Measurements from ENCODE around the gene KNSTRN. TPM values are rescaled to one million over a fixed set of nuclear protein-coding genes. Genes with fewer than 3 reads are reported as not detected.

Gene KNSTRN
- total and polyA plus RNA-seq, 2 of the 13 experiments (the other 11 are each of a cell fraction or from before 2014, with no cell fraction given) = 20.3 to 62.3 TPM

GRCh38 chr15:40366457-40367370 lies 15.8 kb upstream of the KNSTRN start:
- no peak overlapping the region for H3K27ac ChIP-seq (ENCODE audit: extremely low read length, insufficient read depth, low read length)
- ChIA-PET CTCF (ENCODE audit: low intra/inter-chr PET ratio, low total read pairs) (interaction anchor here (1.7 to 2.1 kb wide), 2 partner anchors 22 to 46 kb away, joined by 5 to 8 read pairs; no protein-coding TSS in a partner anchor), POLR2A (interaction anchor here (4.4 kb wide), 1 partner anchor 38 kb away, joined by 16 read pairs; the partner anchor contains the start of gene IVD)
- H3K27me3 ChIP-seq (ENCODE audit: control insufficient read depth in 1 of 2, insufficient read depth in 2 of 2, low read length in 2 of 2) = peaks cover 14 to 85% of the 10 kb centered on the region in 2 experiments
- in situ Hi-C loops (cut with HindIII; ENCODE audit: extremely low pct_ligation_motif_present, low pct_unique_long_range_greater_than_20kb) = no loop called here
- TF ChIP-seq HNRNPL (IDR thresholded peaks at IDR 0.05; ENCODE audit: low read depth, low read length) (0 out of 2 replicates have a peak, but pooled peaks have one; percentile 53), FOXP4 (CRISPR knock-in tag; IDR thresholded peaks at IDR 0.05) (no peak)
- BruUV-seq (replicated peaks) = no TSS peak
- no peaks in the 10 kb centered on the region for H3K36me3 ChIP-seq (replicated peaks in 1 of 2; ENCODE audit: control insufficient read depth in 1 of 2, insufficient read depth in 2 of 2, low read length in 2 of 2)
- FAIRE-seq (no peak), ATAC-seq (no peak), DNase-seq (ENCODE audit: low spot score) (no peak)
- no peaks in the 10 kb centered on the region for H3K4me1 ChIP-seq (ENCODE audit: insufficient read depth, low read length)
- H3K9me3 ChIP-seq (ENCODE audit: low read length) = no peaks in the 10 kb centered on the region
- no peak overlapping the region for H3K4me2 ChIP-seq (ENCODE audit: low read depth, low read length)
- intact Hi-C loops (cut with micrococcal nuclease; ENCODE audit: unreplicated experiment) = no loop called here
- no peak overlapping the region for H2AFZ ChIP-seq (ENCODE audit: low read length)
- no peaks in the 10 kb centered on the region for H3K79me2 ChIP-seq (ENCODE audit: insufficient read depth, low read length)
- no peak overlapping the region for H3K4me3 ChIP-seq (replicated peaks in 1 of 3; ENCODE audit: insufficient read depth in 1 of 3, low read depth in 2 of 3, low read length in 3 of 3)
- no peaks in the 10 kb centered on the region for H4K20me1 ChIP-seq (ENCODE audit: insufficient read depth, low read length)
- WGBS (ENCODE audit: low lambda C conversion rate) = 45% methylated on average over 7 of the region's 14 CpGs
- H3K9ac ChIP-seq (ENCODE audit: insufficient read depth, low read depth, low read length) = no peak overlapping the region

- ChIA-PET CTCF (ENCODE audit: low intra/inter-chr PET ratio, low total read pairs) (interaction anchor here (1.7 to 3.0 kb wide), 3 partner anchors 23 to 54 kb away, joined by 5 to 32 read pairs (median 8); no protein-coding TSS in a partner anchor), POLR2A (interaction anchor here (4.4 kb wide), 1 partner anchor 38 kb away, joined by 16 read pairs; the partner anchor contains the start of gene IVD)
- peak overlapping the region; percentile 57 for H3K4me2 ChIP-seq (ENCODE audit: low read depth, low read length)
- no peaks in the 10 kb centered on the region for H3K36me3 ChIP-seq (replicated peaks in 1 of 2; ENCODE audit: control insufficient read depth in 1 of 2, insufficient read depth in 2 of 2, low read length in 2 of 2)
- no peak overlapping the region for H3K27ac ChIP-seq (ENCODE audit: extremely low read length, insufficient read depth, low read length)
- BruUV-seq (replicated peaks) = no TSS peak
- H3K79me2 ChIP-seq (ENCODE audit: insufficient read depth, low read length) = no peaks in the 10 kb centered on the region
- ATAC-seq (no peak), DNase-seq (ENCODE audit: low spot score) (no peak), FAIRE-seq (no peak)
- intact Hi-C loops (cut with micrococcal nuclease; ENCODE audit: unreplicated experiment) (no loop called here), in situ Hi-C loops (cut with HindIII; ENCODE audit: extremely low pct_ligation_motif_present, low pct_unique_long_range_greater_than_20kb) (no loop called here)
- no peak overlapping the region for H3K9ac ChIP-seq (ENCODE audit: insufficient read depth, low read depth, low read length)
- H3K4me1 ChIP-seq (ENCODE audit: insufficient read depth, low read length) = no peaks in the 10 kb centered on the region
- TF ChIP-seq ATF1 (CRISPR knock-in tag; IDR thresholded peaks at IDR 0.05) (no peak), HOXA9 (CRISPR knock-in tag; IDR thresholded peaks at IDR 0.05; ENCODE audit: borderline replicate concordance) (0 out of 2 replicates have a peak, but pooled peaks have one; percentile 2)
- H3K4me3 ChIP-seq (replicated peaks in 1 of 3; ENCODE audit: insufficient read depth in 1 of 3, low read depth in 2 of 3, low read length in 3 of 3) = peak overlapping the region in 1 of 3 experiments; percentile 43; a peak in 1 of 6 replicates
- H4K20me1 ChIP-seq (ENCODE audit: insufficient read depth, low read length) = no peaks in the 10 kb centered on the region
- H3K27me3 ChIP-seq (ENCODE audit: control insufficient read depth in 1 of 2, insufficient read depth in 2 of 2, low read length in 2 of 2) = peaks cover 14 to 86% of the 10 kb centered on the region in 2 experiments
- H3K9me3 ChIP-seq (ENCODE audit: low read length) = no peaks in the 10 kb centered on the region
- 73% methylated on average over 5 of the region's 5 CpGs for WGBS (ENCODE audit: low lambda C conversion rate)
- H2AFZ ChIP-seq (ENCODE audit: low read length) = no peak overlapping the region
These were observed 15.2 kb upstream of the KNSTRN start for GRCh38 chr15:40367371-40367685.
